ENCODE measurements around the gene ATXN7. TPM values are rescaled to one million over a fixed set of nuclear protein-coding genes. Genes with fewer than 3 reads are reported as not detected.

ATXN7 gene
- total RNA-seq, 1 experiment from 2014 or later: 27.5 TPM

GRCh38 chr3:63952248-63952594 lies 88.6 kb downstream of the ATXN7 start:
- RAD21 ChIA-PET (ENCODE audit: low non-redundant PET in 1 of 2, low total read pairs in 2 of 2, uncharacterized antibody in 2 of 2, unreplicated experiment in 2 of 2): no interaction called here
- Histone ChIP-seq H3K36me3 (ENCODE audit: control insufficient read depth in 1 of 2, insufficient read depth in 2 of 2, low read length in 2 of 2) (no peaks in the 10 kb centered on the region), H3K79me2 (ENCODE audit: insufficient read depth, low read length) (peaks cover 28% of the 10 kb centered on the region), H3K27me3 (ENCODE audit: insufficient read depth, low read length) (no peaks in the 10 kb centered on the region), H3K4me3 (replicated peaks in 1 of 2; ENCODE audit: low read depth in 1 of 2, low read length in 2 of 2) (no peak overlapping the region), H3K9me3 (ENCODE audit: control insufficient read depth in 1 of 2, insufficient read depth in 1 of 2, low read depth in 1 of 2, low read length in 2 of 2) (no peaks in the 10 kb centered on the region), H4K20me1 (ENCODE audit: insufficient read depth) (peaks cover 6% of the 10 kb centered on the region; the same call in 1 of the 2 replicates), H3K4me1 (ENCODE audit: control insufficient read depth in 1 of 2, insufficient read depth in 2 of 2, low read length in 2 of 2) (no peaks in the 10 kb centered on the region), H3K9me2 (ENCODE audit: insufficient read depth) (no peaks in the 10 kb centered on the region), H3K9ac (ENCODE audit: low read length) (no peak overlapping the region), H3K27ac (ENCODE audit: low read depth, low read length) (no peak overlapping the region), H2AFZ (ENCODE audit: low read depth, low read length, poor library complexity, severe bottlenecking) (no peak overlapping the region), H3K4me2 (ENCODE audit: low read length) (no peak overlapping the region)
- intact Hi-C loops (cut with micrococcal nuclease): no loop called here
- BruUV-seq (replicated peaks): no TSS peak
- POLR2A ChIA-PET: no interaction called here
- TF ChIP-seq SIN3A (IDR thresholded peaks at IDR 0.05; ENCODE audit: low read depth): no peak
- no peak for TF ChIP-seq POLR2AphosphoS5 (IDR thresholded peaks at IDR 0.05; ENCODE audit: low read depth, low read length)
- no peak for TF ChIP-seq EZH2phosphoT487 (IDR thresholded peaks at IDR 0.05; ENCODE audit: borderline replicate concordance)
- no peak for TF ChIP-seq MAX (IDR thresholded peaks at IDR 0.05)
- TF ChIP-seq ZBTB33 (IDR thresholded peaks at IDR 0.05; ENCODE audit: extremely low read depth, insufficient replicate concordance, low read length): no peak
- TF ChIP-seq EGR1 (IDR thresholded peaks at IDR 0.05; ENCODE audit: low read depth): no peak
- TF ChIP-seq JUND (IDR thresholded peaks at IDR 0.05): no peak
- no peak for TF ChIP-seq SRF (IDR thresholded peaks at IDR 0.05; ENCODE audit: low read depth)
- TF ChIP-seq REST (IDR thresholded peaks at IDR 0.05; ENCODE audit: low read depth): no peak
- no peak for TF ChIP-seq YY1 (IDR thresholded peaks at IDR 0.05; ENCODE audit: extremely low read depth, insufficient replicate concordance, low read depth, low read length)
- TF ChIP-seq FOSL1 (IDR thresholded peaks at IDR 0.05; ENCODE audit: low read depth): no peak
- TF ChIP-seq ELF1 (IDR thresholded peaks at IDR 0.05; ENCODE audit: borderline replicate concordance, low read depth): no peak
- TF ChIP-seq CBX3 (IDR thresholded peaks at IDR 0.05; ENCODE audit: low read depth): no peak
- no peak for TF ChIP-seq ZNF274 (IDR thresholded peaks at IDR 0.05; ENCODE audit: low read depth, low read length)
- ATAC-seq (no peak), DNase-seq (ENCODE audit: low read depth, low spot score) (no peak)
- CTCF ChIA-PET: no interaction called here

Measured in HCT116 (cell line).